Stimulated activated memory B cell treated with anti-CD40 and anti-IgM and Interleukin-4, amounts not matched to agents 10 μg/mL and 1 μg/mL and 100 μg/mL, for 72 hours (primary cell): ENCODE results near the gene PXMP4.

Experiments
- ATAC-seq: fragments of 150-1000 bp; cut with Tn5 transposase; 2 replicates; pipeline ENCODE4 v1.10.0; 2021
- H3K27ac Mint-ChIP-seq: one replicate; pipeline ENCODE4 v1.8.0; 2022; ENCODE audit warnings: mild to moderate bottlenecking, mixed read lengths
- H3K27me3 Mint-ChIP-seq: one replicate; pipeline ENCODE4 v1.8.0; 2022; ENCODE audit warnings: mixed read lengths
- H3K36me3 Mint-ChIP-seq: one replicate; pipeline ENCODE4 v1.8.0; 2022; ENCODE audit warnings: mixed read lengths
- H3K4me1 Mint-ChIP-seq: one replicate; pipeline ENCODE4 v1.8.0; 2022; ENCODE audit warnings: mixed read lengths
- H3K4me3 Mint-ChIP-seq: one replicate; pipeline ENCODE4 v1.8.0; 2022; ENCODE audit warnings: mild to moderate bottlenecking, moderate library complexity, mixed read lengths
- H3K9me3 Mint-ChIP-seq: one replicate; pipeline ENCODE4 v1.8.0; 2022; ENCODE audit warnings: mixed read lengths

Gene PXMP4

DNA sequence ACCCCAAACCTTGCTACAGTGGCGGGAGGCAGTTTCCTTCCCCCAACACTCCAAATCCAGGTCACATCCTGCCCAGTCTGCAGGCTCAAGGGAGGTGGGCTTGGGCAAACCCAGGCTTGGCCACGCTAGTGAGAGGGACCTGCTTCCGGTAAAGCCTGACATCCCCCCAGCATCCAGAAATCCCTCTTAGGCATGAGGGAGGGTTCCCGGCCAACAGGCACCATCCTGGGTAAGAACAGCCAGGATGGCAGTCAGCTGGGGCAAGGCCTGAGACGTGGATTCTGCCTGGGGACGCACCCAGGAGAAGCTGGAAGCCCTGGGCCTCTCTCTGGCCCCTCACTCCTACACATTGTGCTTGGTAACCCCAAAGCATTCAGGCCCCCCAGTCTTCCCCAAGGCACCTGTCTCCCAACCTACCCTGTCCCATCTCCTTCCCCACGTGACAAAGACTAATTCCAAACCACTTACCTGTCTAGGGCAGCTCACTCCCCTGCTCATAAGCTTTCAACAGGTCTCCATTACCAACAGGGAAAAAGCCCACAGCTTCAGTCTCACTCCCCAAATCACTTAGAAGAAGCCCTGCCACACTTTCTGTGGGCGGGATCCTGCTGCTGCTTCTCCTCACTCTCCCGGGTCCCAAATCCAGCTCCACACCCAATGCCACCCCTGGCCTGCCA is 55.9 kb downstream of the PXMP4 start:
- H3K27me3 Mint-ChIP-seq: no peaks in the 10 kb centered on the region
- H3K9me3 Mint-ChIP-seq: no peaks in the 10 kb centered on the region
- peak overlapping the region; percentile 71 for H3K27ac Mint-ChIP-seq
- peak overlapping the region; percentile 85 for H3K4me3 Mint-ChIP-seq
- no peak for ATAC-seq
- H3K36me3 Mint-ChIP-seq: peaks cover 1% of the 10 kb centered on the region
- peaks cover 42% of the 10 kb centered on the region for H3K4me1 Mint-ChIP-seq

DNA sequence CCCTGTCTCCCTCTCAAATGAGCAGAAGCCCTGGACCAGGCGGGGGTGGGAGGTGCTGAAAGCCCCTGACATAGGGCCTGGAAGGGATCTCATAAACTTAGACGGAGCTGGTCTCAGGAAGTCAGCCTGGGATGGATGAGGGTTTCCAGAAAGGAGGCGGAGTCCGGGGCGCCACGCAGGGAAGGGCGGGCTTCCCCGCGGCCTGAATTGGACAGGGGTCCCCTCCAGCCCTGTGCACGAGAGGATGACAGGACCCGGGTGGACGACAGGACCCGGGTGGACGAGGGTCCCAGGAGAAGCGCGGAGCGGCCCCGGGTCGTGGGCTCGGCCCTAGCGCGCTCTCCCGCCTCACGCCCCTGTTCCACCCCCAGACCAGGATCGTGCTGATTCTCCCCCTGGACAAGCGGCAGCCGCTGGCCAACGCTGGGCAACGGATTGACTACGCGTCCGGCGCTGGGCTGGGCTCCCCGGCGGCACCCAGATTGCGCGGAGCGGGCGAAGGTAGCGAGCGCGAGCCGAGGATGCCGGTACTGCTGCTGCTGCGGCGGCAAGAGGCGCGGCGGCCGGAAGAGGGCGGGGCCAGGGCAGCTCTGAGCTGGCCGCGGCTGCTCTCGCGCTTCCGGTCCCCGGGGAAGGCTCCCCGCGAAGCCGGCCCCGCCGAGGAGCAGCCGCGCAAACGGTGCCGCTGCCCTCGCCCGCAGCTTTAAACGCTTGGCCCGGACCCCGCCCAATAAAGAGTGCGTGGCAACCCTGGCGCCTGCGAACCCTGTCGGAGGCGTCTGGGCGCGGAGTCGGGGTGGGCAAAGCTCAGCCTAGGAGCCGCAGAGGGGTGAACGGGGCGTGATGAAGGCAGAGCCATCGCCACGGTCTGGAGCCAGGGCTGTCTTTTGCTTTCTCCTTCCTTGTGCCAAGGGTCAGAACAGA is 56.7 kb downstream of the PXMP4 start:
- Mint-ChIP-seq H3K27ac (peak overlapping the region; percentile 71), H3K9me3 (no peaks in the 10 kb centered on the region), H3K27me3 (no peaks in the 10 kb centered on the region), H3K4me3 (peak overlapping the region; percentile 85), H3K4me1 (peaks cover 40% of the 10 kb centered on the region), H3K36me3 (peaks cover 6% of the 10 kb centered on the region)
- ATAC-seq: peak; percentile 78

DNA sequence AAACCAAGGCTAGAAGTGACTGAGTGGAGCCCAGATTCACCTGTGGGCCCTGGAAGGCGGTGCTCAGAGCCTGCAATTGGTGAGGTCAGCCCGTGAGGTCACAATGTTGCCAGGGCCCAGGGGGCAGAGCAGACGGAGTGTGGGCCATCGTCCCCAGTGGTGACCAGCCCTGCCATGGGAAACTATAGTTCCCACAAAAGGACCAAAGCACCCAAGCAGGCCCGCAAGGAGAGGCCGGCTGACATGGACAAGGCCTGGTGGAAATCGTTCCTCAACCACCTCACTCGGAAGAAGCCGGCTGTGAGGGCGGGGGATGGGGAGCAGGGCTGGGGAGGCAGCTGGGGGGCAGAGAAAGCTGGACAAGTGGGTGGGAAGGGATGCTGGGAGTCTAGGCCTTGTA is 57.9 kb downstream of the PXMP4 start, which contains the start of gene C20orf144:
C20orf144 (plus strand) TSS at position 156 of the 400 bp plus-strand sequence; CDS start at position 175, 19 bp downstream.
- Mint-ChIP-seq H3K36me3 (peaks cover 6% of the 10 kb centered on the region), H3K9me3 (no peaks in the 10 kb centered on the region)
- no peak for ATAC-seq

DNA sequence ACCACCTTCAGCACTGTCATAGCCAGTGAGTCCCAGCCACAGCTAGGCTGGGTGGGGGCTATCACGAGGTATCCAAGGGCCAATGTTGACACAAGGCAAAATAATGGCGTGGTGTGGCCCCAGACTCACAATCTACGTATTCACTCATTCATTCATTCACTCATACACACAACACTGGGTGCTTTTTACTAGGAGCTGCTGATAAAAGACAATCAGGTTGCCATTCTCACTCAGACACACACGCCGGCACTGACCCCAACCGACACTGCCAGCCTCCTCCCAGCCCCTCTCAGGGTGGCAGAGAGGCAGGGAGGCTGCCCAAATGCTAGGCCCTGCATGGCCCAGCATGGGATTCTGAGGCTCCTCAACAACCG is 59.4 kb downstream of the PXMP4 start:
- no peak for ATAC-seq
- H3K4me3 Mint-ChIP-seq: no peak overlapping the region
- no peak overlapping the region for H3K27ac Mint-ChIP-seq
- peaks cover 26% of the 10 kb centered on the region for H3K4me1 Mint-ChIP-seq
- no peaks in the 10 kb centered on the region for H3K9me3 Mint-ChIP-seq
- peaks cover 6% of the 10 kb centered on the region for H3K36me3 Mint-ChIP-seq
- no peaks in the 10 kb centered on the region for H3K27me3 Mint-ChIP-seq

More for the DNA sequence above, 57.9 kb downstream of the PXMP4 start, which contains the start of gene C20orf144:
- H3K27ac Mint-ChIP-seq: peak within 1 kb of the TSS; percentile 71
- H3K4me1 Mint-ChIP-seq: peaks cover 35% of the 10 kb centered on the region
- H3K27me3 Mint-ChIP-seq: no peaks in the 10 kb centered on the region
- H3K4me3 Mint-ChIP-seq: peak within 1 kb of the TSS; percentile 85

DNA sequence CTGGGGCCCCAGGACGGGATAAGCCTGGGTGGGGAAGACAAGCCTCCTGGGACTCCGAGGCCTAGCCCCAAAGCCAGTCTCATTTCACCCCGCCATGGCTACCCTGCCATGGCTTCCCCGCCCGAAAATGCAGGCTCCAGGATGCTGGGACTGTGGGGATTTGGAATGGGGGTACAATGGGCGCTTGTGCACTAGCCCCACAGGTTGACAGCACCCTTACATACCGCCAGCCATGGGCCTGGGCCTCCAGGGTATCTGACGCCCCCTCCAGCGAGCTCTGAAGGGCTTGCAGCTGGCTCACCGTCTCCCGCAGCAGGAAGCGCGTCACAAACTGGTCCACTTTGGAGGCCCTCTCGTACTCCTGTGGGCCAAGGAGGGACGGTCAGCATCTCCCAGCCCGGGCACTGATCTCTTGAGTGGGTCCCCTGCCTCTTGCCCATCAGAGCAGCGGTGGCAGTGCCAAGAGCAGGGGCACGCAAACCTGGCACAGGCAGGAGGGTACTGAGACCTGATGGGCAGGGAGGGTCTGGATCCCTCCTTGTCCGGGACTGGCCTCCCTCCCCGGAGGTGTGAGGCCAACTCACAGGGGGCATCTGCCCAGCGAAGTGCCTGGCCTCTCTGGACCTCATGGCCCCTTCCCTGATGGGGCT is 60.0 kb downstream of the PXMP4 start:
- Mint-ChIP-seq H3K4me3 (no peak overlapping the region), H3K27me3 (no peaks in the 10 kb centered on the region), H3K36me3 (peaks cover 6% of the 10 kb centered on the region), H3K4me1 (peaks cover 22% of the 10 kb centered on the region), H3K9me3 (no peaks in the 10 kb centered on the region), H3K27ac (no peak overlapping the region)
- no peak for ATAC-seq

DNA sequence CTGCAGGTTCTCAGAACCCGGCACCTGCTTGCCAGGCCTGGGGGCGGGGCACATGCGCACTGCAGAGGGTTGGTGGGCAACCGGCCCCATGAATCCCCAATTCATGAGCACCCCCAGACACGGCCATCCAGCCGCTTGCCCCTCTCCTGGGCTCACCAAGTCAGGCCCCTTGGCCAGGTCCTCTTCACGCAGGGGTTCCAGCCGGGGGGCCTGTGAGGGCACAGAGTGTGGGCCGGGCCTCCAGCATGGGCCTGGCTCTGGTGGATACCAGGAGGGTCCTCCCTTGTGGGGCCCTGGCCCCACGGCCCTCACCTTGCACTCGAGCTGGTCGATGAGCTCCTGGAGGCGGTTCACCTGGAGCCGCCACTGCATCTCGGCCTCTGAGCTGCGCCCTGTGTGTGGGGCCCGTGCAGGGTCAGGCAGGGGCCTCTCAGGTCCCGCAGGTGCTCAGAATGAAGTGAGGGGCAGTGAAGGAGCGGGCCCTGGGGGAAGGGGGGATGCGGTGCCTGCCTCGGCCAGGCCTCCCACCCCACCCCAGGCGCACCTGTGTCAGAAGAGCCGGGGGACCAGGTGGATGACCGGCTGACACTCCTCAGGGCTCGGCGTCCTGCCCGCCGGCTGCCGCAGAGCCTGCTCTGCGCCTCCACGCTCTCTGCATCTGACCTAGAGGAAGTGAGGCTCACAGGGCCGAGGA is 60.6 kb downstream of the PXMP4 start:
- Mint-ChIP-seq H3K36me3 (peaks cover 6% of the 10 kb centered on the region), H3K9me3 (no peaks in the 10 kb centered on the region), H3K27me3 (no peaks in the 10 kb centered on the region), H3K4me1 (peaks cover 15% of the 10 kb centered on the region), H3K27ac (no peak overlapping the region), H3K4me3 (no peak overlapping the region)
- ATAC-seq: no peak

DNA sequence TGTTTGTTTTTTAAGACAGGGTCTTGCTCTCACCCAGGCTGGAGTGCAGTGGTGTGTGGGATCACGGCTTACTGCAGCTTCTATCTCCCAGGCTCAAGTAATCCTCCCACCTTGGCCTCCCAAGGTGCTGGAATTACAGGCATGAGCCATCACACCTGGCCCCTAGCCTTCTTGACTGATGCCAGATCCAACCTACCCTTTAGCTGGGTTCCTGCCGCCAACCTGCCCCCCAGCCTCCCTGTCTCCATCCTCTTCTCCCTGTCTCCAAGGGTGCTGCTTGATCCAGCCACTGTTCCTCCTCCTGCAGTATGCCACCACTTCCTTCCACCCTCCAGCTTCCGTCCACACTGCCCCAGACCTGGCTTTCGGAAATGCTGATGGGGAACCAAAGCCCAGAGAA is 61.2 kb downstream of the PXMP4 start:
- H3K4me3 Mint-ChIP-seq: no peak overlapping the region
- no peaks in the 10 kb centered on the region for H3K27me3 Mint-ChIP-seq
- peaks cover 6% of the 10 kb centered on the region for H3K36me3 Mint-ChIP-seq
- H3K4me1 Mint-ChIP-seq: peaks cover 10% of the 10 kb centered on the region
- no peak for ATAC-seq
- H3K27ac Mint-ChIP-seq: no peak overlapping the region
- no peaks in the 10 kb centered on the region for H3K9me3 Mint-ChIP-seq

DNA sequence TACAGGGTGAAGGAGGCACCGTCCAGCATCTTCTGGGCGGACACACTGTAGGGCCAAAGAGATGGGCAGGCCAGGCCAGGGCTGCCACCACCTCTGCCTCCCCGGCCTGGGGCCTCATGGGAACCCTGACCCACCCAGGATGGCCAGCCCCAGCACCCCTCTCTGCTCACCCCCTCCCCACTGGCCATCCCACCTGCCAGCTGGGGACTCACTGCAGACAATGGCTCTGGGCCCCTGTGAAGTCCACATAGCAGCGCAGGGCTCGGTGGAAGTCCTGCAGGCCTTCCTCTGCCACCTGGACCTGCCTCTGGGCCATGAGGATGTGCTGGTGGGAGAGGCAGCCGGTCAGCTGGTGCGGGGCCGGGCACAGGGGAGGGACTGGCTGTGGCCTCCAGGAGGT is 61.6 kb downstream of the PXMP4 start:
- Mint-ChIP-seq H3K36me3 (peaks cover 6% of the 10 kb centered on the region), H3K4me3 (no peak overlapping the region), H3K27me3 (no peaks in the 10 kb centered on the region)

DNA sequence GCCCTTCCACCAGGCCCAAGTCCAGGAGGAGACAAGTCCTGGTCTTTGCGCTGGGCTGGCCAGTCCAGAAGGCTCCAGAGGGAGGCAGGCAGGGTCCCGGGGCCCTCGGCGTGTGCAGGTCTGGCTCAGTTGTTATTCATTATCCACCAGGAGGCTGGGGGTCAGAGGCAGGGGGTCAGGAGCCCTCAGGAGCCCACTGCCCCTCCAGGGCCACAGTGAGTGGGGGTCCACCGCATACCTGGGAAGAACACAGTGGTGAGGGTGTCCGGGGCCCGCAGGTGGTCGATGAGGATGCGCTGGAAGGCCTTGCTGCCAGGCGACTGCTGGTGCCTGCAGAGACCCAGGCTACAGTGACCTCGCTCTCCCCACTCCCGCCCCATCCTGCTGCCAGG is 62.4 kb downstream of the PXMP4 start:
- no peak for ATAC-seq
- no peak overlapping the region for H3K27ac Mint-ChIP-seq
- H3K4me3 Mint-ChIP-seq: no peak overlapping the region
- H3K27me3 Mint-ChIP-seq: no peaks in the 10 kb centered on the region
- H3K4me1 Mint-ChIP-seq: peaks cover 15% of the 10 kb centered on the region
- peaks cover 6% of the 10 kb centered on the region for H3K36me3 Mint-ChIP-seq
- H3K9me3 Mint-ChIP-seq: no peaks in the 10 kb centered on the region

More for the DNA sequence above, 61.6 kb downstream of the PXMP4 start:
- Mint-ChIP-seq H3K4me1 (peaks cover 11% of the 10 kb centered on the region), H3K27ac (no peak overlapping the region), H3K9me3 (no peaks in the 10 kb centered on the region)
- no peak for ATAC-seq

DNA sequence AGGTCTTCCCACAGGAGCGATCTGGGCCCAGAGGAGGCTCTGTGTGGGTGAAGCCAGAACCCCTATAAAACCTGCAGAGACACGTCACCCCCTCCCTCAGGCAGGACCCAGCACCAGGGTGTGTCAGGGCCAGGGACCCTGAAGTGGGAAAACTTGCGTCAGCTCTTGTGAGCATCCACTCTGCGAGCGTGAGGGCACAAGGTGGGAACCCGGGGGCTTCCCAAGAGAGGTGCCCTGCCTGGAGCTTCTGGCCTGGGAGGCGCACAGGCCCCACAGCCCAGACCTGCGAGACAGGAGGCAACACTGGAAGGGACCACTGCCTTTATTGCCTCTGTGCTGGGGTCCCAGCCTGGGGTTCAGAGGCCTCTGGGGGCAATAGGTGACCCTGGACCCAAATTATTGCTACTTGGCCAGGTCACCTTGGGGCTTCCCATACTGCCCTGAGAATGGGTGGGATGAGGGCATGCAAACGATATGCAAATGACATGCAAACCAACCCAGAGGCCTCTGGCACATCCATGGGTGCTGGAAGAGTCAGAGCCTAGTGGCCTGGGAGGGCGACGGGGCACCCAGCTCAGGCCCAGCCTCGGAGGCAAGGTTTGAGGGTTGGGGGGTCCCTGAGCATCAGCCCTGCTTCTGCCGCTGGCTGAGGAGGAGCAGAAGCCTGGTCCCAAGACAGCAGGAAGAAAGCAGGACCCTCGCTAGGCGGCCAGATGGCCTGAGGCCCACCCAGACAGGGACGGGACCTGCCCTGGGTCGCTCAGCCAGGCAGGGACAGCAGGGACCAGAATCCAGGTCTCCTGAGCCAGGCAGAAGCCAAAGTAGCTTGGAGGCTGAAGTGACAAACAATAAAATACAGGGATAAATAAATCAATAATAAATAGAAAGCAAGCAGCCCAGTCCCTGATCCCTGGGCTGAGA is 63.1 kb downstream of the PXMP4 start:
- H3K4me3 Mint-ChIP-seq: no peak overlapping the region
- no peaks in the 10 kb centered on the region for H3K9me3 Mint-ChIP-seq
- H3K27me3 Mint-ChIP-seq: no peaks in the 10 kb centered on the region
- H3K36me3 Mint-ChIP-seq: peaks cover 6% of the 10 kb centered on the region
- H3K27ac Mint-ChIP-seq: no peak overlapping the region
- H3K4me1 Mint-ChIP-seq: peaks cover 18% of the 10 kb centered on the region
- no peak for ATAC-seq

DNA sequence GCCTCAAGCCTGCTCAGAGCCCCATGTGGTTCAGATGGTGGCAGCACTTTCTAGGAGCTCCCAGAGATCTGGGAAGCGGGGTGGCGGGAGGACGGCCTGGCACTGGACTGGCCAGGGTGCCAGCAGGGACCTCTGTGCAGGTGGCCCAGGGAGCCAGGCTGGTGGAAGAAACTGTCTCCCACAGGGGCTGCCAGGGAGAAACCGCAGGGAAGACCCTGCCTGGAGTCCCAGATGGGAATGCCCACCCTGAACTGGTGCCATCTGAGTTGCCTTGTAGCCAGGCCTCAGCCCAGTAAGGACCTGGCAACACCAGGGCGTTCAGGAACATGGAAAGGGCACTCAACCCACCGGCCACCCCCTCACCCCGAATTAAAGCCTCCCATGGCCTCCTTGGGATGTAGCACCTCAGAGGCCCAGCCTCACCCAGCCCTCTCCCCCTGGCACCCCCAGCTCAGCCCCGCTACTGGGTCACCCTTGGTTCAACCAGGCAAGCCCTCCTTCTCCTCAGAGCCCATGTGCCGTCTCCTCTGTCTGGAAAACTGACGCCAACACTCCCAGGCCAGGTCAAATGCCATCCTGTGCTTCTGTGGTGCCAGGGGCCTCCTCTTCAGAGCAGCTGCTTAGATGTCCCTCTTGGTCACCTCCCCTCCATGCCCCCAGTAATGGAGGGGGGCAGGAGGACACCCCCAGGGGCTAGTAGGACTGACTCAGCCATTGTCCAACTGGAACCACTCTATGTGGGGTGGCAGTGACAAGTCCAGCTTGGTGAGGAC is 63.9 kb downstream of the PXMP4 start:
- H3K9me3 Mint-ChIP-seq: no peaks in the 10 kb centered on the region
- no peaks in the 10 kb centered on the region for H3K27me3 Mint-ChIP-seq
- H3K4me3 Mint-ChIP-seq: no peak overlapping the region
- H3K36me3 Mint-ChIP-seq: peaks cover 6% of the 10 kb centered on the region
- H3K27ac Mint-ChIP-seq: no peak overlapping the region
- ATAC-seq: no peak
- H3K4me1 Mint-ChIP-seq: peaks cover 22% of the 10 kb centered on the region

DNA sequence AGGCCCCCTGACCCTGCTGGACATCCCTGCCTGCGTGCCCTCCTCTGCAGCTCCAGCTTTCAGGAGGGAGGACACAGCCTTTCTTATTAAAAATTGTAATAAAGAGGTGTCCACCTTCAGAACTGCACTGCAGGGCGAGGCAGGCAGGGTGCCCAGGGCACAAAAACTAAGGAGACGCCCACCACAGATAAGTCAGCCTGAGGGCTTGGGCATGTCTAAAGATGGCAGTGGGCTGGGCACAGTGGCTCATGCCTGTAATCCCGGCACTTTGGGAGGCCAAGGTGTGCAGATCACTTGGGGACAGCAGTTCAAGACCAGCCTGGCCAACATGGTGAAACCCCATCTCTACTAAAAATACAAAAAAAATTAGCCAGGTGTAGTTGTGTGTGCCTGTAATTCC is 64.9 kb downstream of the PXMP4 start:
- Mint-ChIP-seq H3K4me3 (no peak overlapping the region), H3K36me3 (peaks cover 6% of the 10 kb centered on the region), H3K27ac (peak overlapping the region; percentile 25), H3K4me1 (peaks cover 22% of the 10 kb centered on the region), H3K27me3 (no peaks in the 10 kb centered on the region), H3K9me3 (no peaks in the 10 kb centered on the region)
- ATAC-seq: no peak

DNA sequence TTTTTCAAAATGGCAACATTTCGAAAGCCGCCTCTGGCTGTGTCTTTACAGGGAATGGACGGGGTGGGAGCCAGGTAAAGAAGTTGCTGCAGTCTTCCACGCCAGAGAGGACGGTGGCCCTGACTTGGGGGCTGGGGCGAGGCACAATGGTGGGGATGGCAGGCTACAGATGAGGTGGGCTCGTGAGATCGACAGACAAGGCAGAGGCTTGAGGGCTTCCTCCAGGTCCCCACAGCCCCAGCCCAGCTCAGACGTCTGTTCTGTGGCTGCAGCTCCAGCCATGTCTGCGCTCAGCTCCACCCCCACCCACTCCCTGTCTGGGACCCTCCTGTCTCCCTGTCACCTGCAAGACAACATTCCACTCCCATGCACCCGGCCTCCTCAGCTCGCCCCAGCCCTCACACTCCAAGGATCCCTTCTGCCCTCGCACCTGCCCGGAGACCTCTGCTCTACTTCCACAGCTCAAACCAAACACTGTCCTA is 65.4 kb downstream of the PXMP4 start:
- Mint-ChIP-seq H3K9me3 (no peaks in the 10 kb centered on the region), H3K4me3 (no peak overlapping the region), H3K36me3 (peaks cover 6% of the 10 kb centered on the region), H3K4me1 (peaks cover 22% of the 10 kb centered on the region), H3K27me3 (no peaks in the 10 kb centered on the region), H3K27ac (peak overlapping the region; percentile 25)
- no peak for ATAC-seq
